Neural cell (in vitro differentiated cells): ENCODE data around the gene REC8. TPM values are rescaled to one million over a fixed set of nuclear protein-coding genes. Genes with fewer than 3 reads are reported as not detected.

ENCODE experiments used
- H2AFZ ChIP-seq: fragments of 200-600, 300-800 bp; sonication (generic), shearing (Covaris generic); 2 replicates; pipeline ENCODE4 v1.6.0; 2014; ENCODE audit warnings: low read depth, mild to moderate bottlenecking, antibody characterized with exemption, low read length, moderate library complexity
- H3F3A ChIP-seq: fragments of 200-600 bp; shearing (Covaris generic); 2 replicates; pipeline ENCODE4 v1.6.1; 2016; ENCODE audit warnings: mild to moderate bottlenecking, moderate library complexity, mixed read lengths, antibody characterized with exemption, low read length; ENCODE audit not compliant: insufficient read depth, poor library complexity, severe bottlenecking
- H3K27ac ChIP-seq: fragments of 200-600, 300-800 bp; sonication (generic), shearing (Covaris generic); 2 replicates; pipeline ENCODE4 v1.5.1; 2014; ENCODE audit warnings: mild to moderate bottlenecking, low read length, moderate library complexity
- H3K27me3 ChIP-seq: fragments of 300-800, 200-600 bp; sonication (generic), shearing (Covaris generic); 2 replicates; pipeline ENCODE4 v1.6.0; 2014; ENCODE audit warnings: mild to moderate bottlenecking, low read depth, low read length, moderate library complexity; ENCODE audit not compliant: insufficient read depth
- H3K36me3 ChIP-seq: fragments of 300-800, 200-600 bp; sonication (generic), shearing (Covaris generic); 2 replicates; pipeline ENCODE4 v1.5.1; 2014; ENCODE audit warnings: mild to moderate bottlenecking, antibody characterized with exemption, low read length, moderate library complexity; ENCODE audit not compliant: insufficient read depth
- H3K4me2 ChIP-seq: fragments of 300-800, 200-600 bp; sonication (generic), shearing (Covaris generic); 2 replicates; pipeline ENCODE4 v1.6.0; 2014; ENCODE audit warnings: mild to moderate bottlenecking, low read length
- H3K4me3 ChIP-seq: fragments of 300-800, 200-600 bp; sonication (generic), shearing (Covaris generic); 2 replicates; pipeline ENCODE4 v1.5.1; 2014; ENCODE audit warnings: mild to moderate bottlenecking, low read length, moderate library complexity
- H3K79me2 ChIP-seq: fragments of 200-600 bp; shearing (Covaris generic); replicated peaks from 2 replicates; pipeline ENCODE4 v1.6.0; 2014; ENCODE audit warnings: mild to moderate bottlenecking, low read length, moderate library complexity; ENCODE audit not compliant: insufficient read depth
- H3K9ac ChIP-seq: fragments of 300-800, 200-600 bp; sonication (generic), shearing (Covaris generic); 2 replicates; pipeline ENCODE4 v1.6.1; 2016; ENCODE audit warnings: mild to moderate bottlenecking, low read length, mixed read lengths
- H3K9me2 ChIP-seq: fragments of 200-600 bp; shearing (Covaris generic); 2 replicates; pipeline ENCODE4 v1.6.1; 2016; ENCODE audit warnings: mild to moderate bottlenecking, low read length, mixed read lengths; ENCODE audit not compliant: insufficient read depth
- H3K9me3 ChIP-seq: fragments of 200-600, 300-800 bp; sonication (generic), shearing (Covaris generic); 2 replicates; pipeline ENCODE4 v1.6.1; 2016; ENCODE audit warnings: mild to moderate bottlenecking, mixed run types, low read length, moderate library complexity, mixed read lengths
- H4K20me1 ChIP-seq: fragments of 200-600 bp; shearing (Covaris generic); 2 replicates; pipeline ENCODE4 v1.6.1; 2016; ENCODE audit warnings: mild to moderate bottlenecking, mixed run types; ENCODE audit not compliant: insufficient read depth
- CTCF ChIP-seq: fragments of 450-650 bp; IDR thresholded peaks from 2 replicates; pipeline ENCODE4 v1.5.1; 2014; ENCODE audit warnings: antibody characterized with exemption, mild to moderate bottlenecking, moderate library complexity; ENCODE audit not compliant: poor library complexity, severe bottlenecking
- EP300 ChIP-seq: fragments of 450-650 bp; conservative IDR thresholded peaks from 2 replicates; pipeline ENCODE4 v1.6.1; 2014; ENCODE audit warnings: antibody characterized with exemption, mild to moderate bottlenecking, moderate library complexity; ENCODE audit not compliant: poor library complexity, severe bottlenecking
- EZH2 ChIP-seq: fragments of 200-600, 300-800 bp; shearing (Covaris generic), sonication (generic); IDR thresholded peaks from 2 replicates; pipeline ENCODE4 v1.6.1; 2014; ENCODE audit warnings: antibody characterized with exemption, low read length, borderline replicate concordance, mild to moderate bottlenecking; ENCODE audit not compliant: insufficient read depth, poor library complexity, severe bottlenecking
- MXI1 ChIP-seq: fragments of 450-650 bp; conservative IDR thresholded peaks from 2 replicates; pipeline ENCODE4 v1.6.1; 2014; ENCODE audit warnings: antibody characterized with exemption, mild to moderate bottlenecking; ENCODE audit not compliant: poor library complexity, severe bottlenecking
- POLR2AphosphoS5 ChIP-seq: IDR thresholded peaks from 2 replicates; pipeline ENCODE4 v1.6.1; 2012
- RAD21 ChIP-seq: fragments of 450-650 bp; conservative IDR thresholded peaks from 2 replicates; pipeline ENCODE4 v1.6.1; 2014; ENCODE audit warnings: antibody characterized with exemption, mild to moderate bottlenecking, moderate library complexity
- SMC3 ChIP-seq: fragments of 450-650 bp; conservative IDR thresholded peaks from 2 replicates; pipeline ENCODE4 v1.6.1; 2014; ENCODE audit warnings: antibody characterized with exemption, mild to moderate bottlenecking, moderate library complexity; ENCODE audit not compliant: poor library complexity
- TAF1 ChIP-seq: IDR thresholded peaks from 2 replicates; pipeline ENCODE4 v1.6.1; 2012; ENCODE audit warnings: low read depth
- polyA minus RNA-seq: library from RNA; depleted of rRNA, polyadenylated mRNA; stranded (reverse); fragments of >200 nt; gene quantifications from 2 replicates; pipeline ENCODE4 v1.2.3, GENCODE V29; 2014
- polyA plus RNA-seq: library from polyadenylated mRNA; depleted of rRNA; stranded (reverse); fragments of >200 nt; gene quantifications from 2 replicates; pipeline ENCODE4 v1.2.3, GENCODE V29; 2014
- TF ChIP-seq, protein P1 (sequence below): IDR thresholded peaks from 2 replicates; pipeline ENCODE4 v1.6.1; 2012; ENCODE audit warnings: borderline replicate concordance

REC8 gene
- 18.5 and 22.8 TPM in 2 replicates for polyA plus RNA-seq
- 12.2 and 15.3 TPM in 2 replicates for polyA minus RNA-seq

- Histone ChIP-seq H3K79me2 (no peaks in the 10 kb centered on the region), H3K27me3 (no peaks in the 10 kb centered on the region), H3K9ac (peak within 1 kb of the TSS; percentile 36), H2AFZ (no peak within 1 kb of the TSS), H3K9me3 (no peaks in the 10 kb centered on the region), H3K9me2 (no peaks in the 10 kb centered on the region), H3K4me3 (peak within 1 kb of the TSS; percentile 66), H3K27ac (peak within 1 kb of the TSS; percentile 9), H3F3A (no peaks in the 10 kb centered on the region), H3K36me3 (no peaks in the 10 kb centered on the region), H3K4me2 (no peak within 1 kb of the TSS), H4K20me1 (no peaks in the 10 kb centered on the region)
- no peak for TF ChIP-seq EZH2
- no peak for TF ChIP-seq CTCF
- TF ChIP-seq, protein P1, sequence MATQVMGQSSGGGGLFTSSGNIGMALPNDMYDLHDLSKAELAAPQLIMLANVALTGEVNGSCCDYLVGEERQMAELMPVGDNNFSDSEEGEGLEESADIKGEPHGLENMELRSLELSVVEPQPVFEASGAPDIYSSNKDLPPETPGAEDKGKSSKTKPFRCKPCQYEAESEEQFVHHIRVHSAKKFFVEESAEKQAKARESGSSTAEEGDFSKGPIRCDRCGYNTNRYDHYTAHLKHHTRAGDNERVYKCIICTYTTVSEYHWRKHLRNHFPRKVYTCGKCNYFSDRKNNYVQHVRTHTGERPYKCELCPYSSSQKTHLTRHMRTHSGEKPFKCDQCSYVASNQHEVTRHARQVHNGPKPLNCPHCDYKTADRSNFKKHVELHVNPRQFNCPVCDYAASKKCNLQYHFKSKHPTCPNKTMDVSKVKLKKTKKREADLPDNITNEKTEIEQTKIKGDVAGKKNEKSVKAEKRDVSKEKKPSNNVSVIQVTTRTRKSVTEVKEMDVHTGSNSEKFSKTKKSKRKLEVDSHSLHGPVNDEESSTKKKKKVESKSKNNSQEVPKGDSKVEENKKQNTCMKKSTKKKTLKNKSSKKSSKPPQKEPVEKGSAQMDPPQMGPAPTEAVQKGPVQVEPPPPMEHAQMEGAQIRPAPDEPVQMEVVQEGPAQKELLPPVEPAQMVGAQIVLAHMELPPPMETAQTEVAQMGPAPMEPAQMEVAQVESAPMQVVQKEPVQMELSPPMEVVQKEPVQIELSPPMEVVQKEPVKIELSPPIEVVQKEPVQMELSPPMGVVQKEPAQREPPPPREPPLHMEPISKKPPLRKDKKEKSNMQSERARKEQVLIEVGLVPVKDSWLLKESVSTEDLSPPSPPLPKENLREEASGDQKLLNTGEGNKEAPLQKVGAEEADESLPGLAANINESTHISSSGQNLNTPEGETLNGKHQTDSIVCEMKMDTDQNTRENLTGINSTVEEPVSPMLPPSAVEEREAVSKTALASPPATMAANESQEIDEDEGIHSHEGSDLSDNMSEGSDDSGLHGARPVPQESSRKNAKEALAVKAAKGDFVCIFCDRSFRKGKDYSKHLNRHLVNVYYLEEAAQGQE, result peak; percentile 12
- TF ChIP-seq POLR2AphosphoS5, result peak; percentile 29
- TF ChIP-seq SMC3, result no peak
- TF ChIP-seq MXI1, result no peak
- TF ChIP-seq TAF1, result no peak
- TF ChIP-seq RAD21, result no peak
- no peak for TF ChIP-seq EP300
These were observed at the start of gene REC8 for GRCh38 chr14:24171422-24172260. TSS of gene REC8 (plus strand) at chr14:24172080. CDS start at chr14:24172553, 473 bp downstream.

DNA sequence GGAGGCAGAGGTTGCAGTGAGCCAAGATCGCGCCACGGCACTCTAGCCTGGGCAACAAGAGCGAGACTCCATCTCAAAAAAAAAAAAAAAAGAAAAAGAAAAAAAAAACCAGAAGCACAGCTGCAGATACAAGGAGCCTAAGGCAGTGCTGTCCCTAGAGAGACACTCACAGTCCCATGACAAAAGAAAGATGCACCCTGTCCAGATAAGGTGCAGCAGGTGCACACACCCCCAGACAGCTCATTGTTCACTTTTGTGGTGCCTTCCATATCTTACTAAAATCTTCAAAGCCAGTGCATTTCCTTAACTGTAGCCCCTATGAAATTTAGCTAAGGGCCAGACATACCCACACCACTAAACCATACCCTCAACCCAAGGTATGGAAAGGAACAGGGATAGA lies 49.5 kb upstream of the REC8 start:
- no peak for TF ChIP-seq MXI1
- TF ChIP-seq CTCF, result no peak
- TF ChIP-seq POLR2AphosphoS5, result no peak
- TF ChIP-seq, protein P1, result no peak
- no peak for TF ChIP-seq RAD21
- no peak for TF ChIP-seq TAF1
- TF ChIP-seq SMC3, result no peak
- no peak for TF ChIP-seq EP300
- TF ChIP-seq EZH2, result no peak
- Histone ChIP-seq H4K20me1 (no peaks in the 10 kb centered on the region), H3F3A (no peaks in the 10 kb centered on the region), H3K9me3 (no peaks in the 10 kb centered on the region), H2AFZ (no peak overlapping the region), H3K4me2 (no peak overlapping the region), H3K9ac (no peak overlapping the region), H3K36me3 (no peaks in the 10 kb centered on the region), H3K27me3 (no peaks in the 10 kb centered on the region), H3K27ac (no peak overlapping the region), H3K9me2 (no peaks in the 10 kb centered on the region), H3K4me3 (no peak overlapping the region), H3K79me2 (no peaks in the 10 kb centered on the region)
